Thyroid gland (tissue), 4 donors: ENCODE results near the gene FHIT.

Experiments
- CTCF ChIP-seq, 6 experiments: fragments of 200-600 bp in 3 of 6; fragments of 450-650 bp in 3 of 6; sonication (generic) in 3 of 6; IDR thresholded peaks; one replicate each; pipeline ENCODE4 v1.5.1; 2016 to 2019; ENCODE audit warnings: antibody characterized with exemption in 6 of 6, mild to moderate bottlenecking in 2 of 6, inconsistent platforms in 1 of 6, moderate library complexity in 1 of 6
- POLR2A ChIP-seq, 2 donors: fragments of 450-650 bp; IDR thresholded peaks; one replicate each; pipeline ENCODE4 v1.6.1; 2017; ENCODE audit warnings: antibody characterized with exemption in 2 of 2, mild to moderate bottlenecking in 2 of 2, moderate library complexity in 1 of 2

DNA sequence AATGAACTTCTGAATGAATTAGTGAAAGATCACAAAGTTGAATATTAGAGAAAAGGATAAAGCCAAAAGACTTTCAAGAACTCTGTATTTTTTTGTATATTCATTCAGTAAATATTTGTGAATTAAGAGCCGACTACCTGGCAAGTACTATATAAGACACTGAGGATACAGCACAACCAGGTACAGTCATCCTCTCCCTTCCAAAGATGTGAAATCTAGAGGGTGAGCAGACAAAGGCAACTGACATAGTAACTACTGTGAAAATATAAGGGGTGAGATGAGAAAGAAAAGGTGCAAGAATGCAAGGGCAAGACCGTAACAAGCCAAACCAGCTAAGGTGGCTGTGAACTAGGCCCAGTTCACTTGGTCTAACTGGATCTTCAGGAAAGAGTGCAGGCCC, 1226.9 kb downstream of the FHIT start:
- TF ChIP-seq CTCF (IDR thresholded peaks at IDR 0.05) (no peak), POLR2A (IDR thresholded peaks at IDR 0.05) (no peak)
